Stimulated activated CD4-positive, alpha-beta T cell treated with anti-CD3 and anti-CD28 coated beads, Interleukin-12 subunit alpha, Interleukin-12 subunit beta, amount 100 ng/mL, for 48 hours (primary cell): ENCODE measurements around the gene PHKB.

Experiments
- DNase-seq, 3 donors: peaks; one replicate each; pipeline ENCODE4 v3.0.0-alpha.2; 2020; ENCODE audit warnings: low read depth in 2 of 3, low spot score in 1 of 3

PHKB gene

DNA sequence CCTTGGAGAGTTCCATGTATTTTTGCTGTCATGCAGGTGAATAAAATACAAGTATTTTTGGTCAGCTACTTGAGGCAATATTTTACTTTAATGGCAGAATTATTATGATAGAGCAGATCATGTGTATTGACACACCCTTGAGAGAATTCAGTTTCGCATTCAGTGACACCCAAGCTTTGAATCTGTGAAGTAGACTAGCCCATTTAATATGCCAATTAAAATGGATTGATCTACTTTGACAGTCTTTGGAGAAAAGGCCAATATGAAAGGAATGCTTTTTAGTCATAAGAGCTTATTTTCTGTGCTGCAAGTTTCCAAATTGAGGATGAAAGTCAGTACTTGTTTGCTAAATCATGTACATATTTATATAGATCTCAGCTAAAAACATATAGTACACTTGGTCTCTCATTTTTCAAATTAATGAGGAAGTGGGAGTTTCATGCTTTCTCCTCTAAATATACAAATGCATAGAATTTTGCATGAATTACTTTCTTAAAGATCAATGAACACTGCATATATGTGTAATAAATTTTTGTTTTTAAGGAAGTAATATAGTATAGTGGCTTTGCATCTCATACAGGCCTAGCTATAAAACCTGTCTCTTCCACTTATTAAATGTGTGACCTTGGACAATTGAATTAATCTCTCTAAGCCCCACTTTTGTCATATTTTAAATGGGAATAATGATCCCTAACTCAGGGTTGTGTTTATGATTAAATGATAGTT, 161.5 kb downstream of the PHKB start:
- no peak for DNase-seq

DNA sequence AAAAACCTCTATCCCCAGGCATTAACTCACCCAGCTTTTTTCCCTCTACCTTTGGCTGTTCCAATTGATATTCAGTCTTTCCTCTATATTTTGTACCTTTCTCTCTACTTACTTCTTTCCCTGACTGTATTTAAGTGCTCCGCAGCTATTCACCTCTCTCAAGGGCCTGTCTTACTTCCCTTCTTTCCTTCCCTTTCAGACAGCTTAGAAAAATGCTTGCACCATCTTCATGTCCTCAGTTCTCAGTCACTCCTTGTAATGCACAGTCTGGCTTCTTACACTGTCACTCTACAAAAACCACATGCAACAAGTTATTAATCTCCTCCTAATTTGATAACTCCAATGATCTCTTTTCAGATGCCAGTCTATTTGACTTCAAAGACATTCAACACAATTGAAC, 163.4 kb downstream of the PHKB start:
- DNase-seq = no peak

DNA sequence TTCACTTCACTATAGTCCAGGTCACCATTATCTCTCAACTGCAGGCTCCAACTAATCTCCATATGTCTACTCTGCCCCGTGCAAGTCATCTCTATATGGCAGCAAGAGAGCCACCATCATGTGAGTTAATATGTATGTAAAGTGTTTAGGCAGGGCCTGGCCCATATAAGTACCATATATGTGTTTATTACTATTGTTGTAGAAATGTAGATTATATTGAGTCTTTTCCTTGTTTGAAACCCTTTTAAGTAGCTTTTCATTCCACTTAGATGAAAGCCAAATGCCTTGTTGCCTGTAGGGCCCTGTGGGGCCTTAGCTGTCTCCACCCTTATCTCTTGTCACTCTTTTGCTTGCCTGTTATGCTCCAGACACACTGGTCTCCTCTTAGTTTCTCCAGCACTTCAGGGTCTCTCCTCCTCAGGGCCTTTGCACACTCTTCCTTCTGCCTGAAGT, 164.0 kb downstream of the PHKB start:
- DNase-seq = no peak

DNA sequence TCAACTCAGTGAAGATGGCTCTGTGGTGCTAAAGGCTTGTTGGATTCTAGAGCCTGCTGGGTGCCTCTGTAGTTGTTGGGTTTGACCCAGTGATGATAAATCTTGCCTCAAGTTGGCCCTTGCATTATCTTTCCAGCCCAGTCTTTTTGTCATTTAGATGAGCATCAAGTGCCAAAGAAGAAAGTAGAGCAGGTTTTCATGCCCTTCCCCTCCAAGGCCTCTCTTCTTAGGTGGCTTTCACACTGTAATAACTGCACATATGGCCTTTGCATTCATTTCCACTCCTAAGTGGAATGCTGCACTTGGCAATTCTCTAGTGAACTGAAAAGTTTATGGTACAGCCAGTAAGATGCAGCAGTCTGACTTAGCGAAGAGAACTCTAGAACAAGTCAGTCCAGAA, 165.1 kb downstream of the PHKB start:
- no peak for DNase-seq

DNA sequence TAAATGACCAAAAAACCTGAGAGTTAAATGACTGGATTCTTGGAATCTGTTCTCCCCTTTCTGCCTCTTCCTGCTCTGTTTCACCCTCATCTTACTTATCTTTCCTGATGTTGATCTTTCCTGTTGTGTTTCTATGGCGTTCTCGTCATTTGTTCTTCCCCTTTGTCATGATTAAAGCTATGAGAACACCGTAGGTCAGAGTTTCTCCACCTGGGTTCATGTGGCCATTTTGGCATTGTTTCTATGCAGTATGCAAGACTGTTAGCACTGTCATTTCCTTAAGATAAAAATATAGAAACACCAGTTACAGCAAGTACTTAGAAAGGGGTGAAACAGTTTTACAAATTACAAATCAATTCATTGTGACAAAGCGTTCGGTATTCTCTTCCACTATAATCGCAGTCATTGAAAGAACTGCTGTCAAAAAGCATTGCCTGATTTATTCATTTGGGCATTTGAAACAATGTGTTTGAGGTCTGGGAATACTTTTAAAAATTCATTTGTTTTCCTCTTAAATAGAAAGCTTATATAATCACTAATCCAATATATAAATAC, 166.0 kb downstream of the PHKB start:
- no peak for DNase-seq

DNA sequence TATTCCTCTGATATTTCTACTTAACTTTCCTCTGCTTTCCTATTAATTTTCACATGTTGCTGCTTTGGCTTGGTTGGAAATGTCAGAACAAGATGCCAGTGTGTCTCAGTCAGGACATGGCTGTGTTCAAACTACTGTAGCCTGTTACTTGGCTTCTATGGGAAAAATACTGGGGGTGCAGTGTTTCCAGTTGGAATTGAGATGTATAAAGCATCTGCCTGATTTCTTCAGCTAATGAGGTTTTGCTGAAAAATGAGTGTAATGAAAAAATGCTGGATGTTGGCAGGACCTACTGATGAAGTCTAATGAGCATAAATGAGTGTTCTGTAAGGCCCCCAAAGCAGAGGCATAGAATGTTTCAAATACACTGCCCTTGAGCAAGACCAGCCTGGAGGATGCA, 166.6 kb downstream of the PHKB start:
- no peak for DNase-seq

DNA sequence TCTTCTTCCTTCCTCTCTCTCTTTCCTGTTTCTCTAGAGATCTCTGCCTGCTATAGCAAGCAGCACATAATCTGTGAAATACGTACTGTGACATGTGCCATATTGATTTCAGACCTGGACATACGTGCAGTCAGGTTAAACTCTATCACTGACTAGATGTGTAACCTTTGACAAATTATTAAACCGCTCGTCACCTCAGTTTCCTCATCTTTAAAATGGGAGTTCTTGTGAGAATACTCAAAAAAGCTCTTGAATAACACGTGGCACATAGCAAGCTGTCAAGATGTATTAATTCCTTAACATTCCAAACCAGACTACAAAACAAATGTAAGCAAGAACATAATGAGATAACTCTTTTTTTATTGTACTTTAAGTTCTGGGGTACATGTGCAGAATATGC, 170.0 kb downstream of the PHKB start:
- DNase-seq = no peak

DNA sequence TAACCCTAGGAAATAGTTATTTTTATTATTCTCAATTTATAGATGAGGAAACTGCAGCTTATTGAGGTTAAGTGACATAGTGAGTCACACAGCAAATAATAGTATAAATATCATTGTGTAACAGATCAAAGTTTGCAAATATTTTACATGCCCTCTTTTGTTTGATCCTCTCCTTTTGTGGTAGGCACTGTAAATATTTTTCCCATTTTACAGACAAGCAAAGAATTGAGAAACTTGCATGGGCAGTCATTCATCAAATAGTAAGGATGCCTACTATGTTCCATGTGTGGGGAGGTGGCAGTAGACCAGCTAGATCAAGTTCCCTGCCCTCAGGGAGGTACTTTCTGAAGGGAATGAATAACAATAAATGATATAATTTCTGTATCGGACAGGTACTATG, 173.0 kb downstream of the PHKB start:
- no peak for DNase-seq

DNA sequence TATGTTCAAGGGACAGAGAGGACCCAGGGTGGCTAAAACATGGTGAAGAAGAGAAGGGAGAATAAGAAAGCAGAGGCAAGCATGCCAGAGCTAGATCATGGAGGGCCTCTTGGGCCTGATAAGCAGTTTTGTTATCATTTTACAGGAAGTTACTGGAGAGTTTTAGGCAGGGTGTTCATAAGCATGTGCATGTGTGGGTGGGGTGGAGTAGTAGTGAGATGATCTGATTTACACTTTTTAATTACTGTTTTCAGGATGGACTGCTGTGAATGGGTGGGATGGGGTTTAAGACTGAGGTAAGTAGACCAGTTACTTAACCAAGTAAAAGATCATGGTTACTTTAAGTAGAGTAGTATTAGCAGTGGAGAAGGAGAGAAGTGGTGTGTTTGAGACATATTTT, 173.6 kb downstream of the PHKB start:
- DNase-seq = no peak

DNA sequence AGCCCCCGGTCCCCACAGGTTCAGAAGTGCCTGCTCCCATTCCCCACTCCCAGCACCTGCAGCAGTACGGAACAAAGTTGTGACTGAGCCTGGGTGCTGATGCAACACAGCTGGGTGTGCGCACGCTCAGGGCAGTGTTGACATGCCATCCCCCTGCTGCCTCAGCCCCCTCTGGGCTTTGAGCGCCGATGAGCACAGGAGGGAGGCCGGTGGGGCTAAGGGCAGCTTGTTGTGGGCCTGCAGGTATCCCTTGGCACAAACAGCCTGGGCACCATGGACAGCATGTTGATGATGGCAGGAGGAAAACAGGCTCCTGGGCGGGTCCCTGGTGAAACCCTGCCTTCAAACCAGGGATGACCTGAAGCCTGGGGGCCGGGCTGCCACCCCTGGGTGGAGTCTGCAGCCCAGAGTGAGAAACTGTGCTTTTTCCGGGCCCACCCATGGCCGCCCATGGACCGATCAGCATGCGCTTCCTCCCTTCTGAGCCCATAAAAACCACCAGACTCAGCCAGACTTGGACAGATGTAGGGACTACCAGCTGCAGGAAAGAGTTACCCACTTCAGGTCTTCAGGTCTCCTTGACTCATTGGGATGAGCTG, 175.5 kb downstream of the PHKB start:
- DNase-seq = no peak

DNA sequence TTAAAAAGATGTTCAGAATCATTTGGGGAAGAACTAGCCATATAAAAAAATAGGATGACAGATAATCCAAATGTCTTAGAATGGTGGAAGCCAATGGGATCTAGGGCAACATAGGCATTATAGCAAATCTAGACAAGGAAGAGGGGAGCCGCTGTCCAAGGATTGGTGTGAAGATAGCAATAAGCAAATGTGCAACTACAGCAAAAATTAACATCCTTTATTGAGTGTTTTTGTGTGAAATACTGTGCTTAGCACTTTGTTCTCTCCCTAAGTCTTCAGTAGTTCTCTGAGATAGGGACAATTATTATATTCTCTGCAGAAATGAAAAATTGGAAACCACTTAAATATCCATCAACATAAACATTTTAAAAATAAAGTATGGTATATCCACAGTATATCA, 177.0 kb downstream of the PHKB start:
- DNase-seq = no peak

DNA sequence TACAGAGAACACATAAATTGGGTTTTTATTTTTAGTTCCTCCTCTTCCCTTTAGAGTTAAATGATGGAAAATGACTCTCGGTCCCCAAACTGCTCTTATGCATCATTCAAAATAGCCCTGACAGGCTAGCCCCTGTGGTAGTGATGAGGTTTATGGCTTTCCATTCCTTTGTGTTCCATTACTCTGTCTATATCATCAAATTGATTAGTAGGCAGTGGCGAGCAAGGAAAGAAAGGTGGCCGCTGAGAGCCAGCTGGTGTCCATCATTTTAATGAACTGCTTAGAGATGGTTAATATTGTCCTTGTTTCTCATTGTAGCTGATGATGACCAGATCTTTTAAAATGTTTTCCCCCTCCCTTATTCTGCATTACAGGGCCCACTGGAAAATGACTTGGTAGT, 179.5 kb downstream of the PHKB start:
- no peak for DNase-seq

DNA sequence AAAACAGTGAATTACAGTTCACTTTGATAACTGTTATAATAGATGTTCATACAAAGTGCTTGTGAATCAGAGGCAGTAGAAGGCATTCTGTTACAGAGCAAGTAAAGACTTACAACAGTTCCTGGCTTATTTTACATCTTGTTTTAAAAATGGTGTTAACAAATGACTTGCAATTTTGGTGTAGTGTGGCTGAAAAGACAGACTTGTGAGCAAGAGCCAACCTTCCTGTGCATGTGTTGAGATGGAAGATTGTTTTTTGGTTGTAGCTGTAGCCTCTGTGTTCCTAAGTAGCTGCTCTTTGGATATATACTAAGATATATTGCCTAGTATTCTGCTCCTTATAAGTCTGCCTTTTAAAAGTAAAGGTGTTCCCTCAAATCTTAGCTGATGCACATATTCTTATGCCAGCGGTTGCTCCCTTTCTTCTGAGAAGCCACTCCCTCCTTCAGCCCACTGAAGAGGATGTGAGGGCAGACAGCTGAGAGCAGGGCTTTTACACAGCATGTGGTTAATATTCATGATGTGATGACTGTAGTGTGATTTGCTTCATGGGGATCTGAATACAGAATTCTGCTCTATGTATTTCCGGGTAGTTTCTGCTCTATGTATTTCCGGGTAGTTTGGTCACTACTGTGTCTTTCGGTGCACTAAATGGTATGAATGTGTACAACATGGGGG, 182.3 kb downstream of the PHKB start:
- DNase-seq = no peak

DNA sequence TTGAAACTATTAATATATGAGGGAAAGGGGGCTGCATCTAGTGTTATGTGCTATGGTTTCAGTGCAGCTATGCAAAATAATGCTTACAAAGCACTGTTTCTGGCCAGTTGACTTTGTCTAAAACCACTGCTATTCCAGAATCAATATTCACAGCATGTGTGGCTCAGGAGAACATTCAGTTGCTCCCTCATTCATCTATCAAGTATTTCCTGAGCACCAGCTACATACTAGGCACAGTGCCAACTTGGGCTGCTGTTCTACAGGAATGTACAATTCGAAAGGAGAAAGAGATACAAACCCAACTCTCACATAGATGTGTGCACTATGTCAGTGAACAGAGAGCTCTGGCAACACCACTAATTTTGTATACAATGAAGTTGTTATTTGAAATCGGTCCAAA, 183.0 kb downstream of the PHKB start:
- no peak for DNase-seq

DNA sequence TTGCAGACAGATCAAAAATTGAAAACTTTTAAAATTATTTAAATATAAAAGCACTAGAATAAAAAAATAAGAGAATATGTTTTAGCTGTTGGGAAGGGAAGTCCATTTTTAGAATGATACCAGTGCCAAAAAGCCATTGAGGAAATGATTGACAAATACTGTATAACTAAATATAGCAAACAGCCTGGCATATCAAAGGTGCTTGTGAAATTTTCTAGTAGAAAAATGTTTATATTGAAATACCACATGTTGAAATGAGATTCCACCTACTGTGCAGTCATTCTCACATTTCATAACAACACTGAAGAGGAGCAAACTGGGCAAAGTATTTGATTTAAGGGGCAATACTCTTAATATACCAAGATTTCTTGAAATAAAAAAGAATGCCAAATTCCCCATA, 183.5 kb downstream of the PHKB start:
- no peak for DNase-seq

DNA sequence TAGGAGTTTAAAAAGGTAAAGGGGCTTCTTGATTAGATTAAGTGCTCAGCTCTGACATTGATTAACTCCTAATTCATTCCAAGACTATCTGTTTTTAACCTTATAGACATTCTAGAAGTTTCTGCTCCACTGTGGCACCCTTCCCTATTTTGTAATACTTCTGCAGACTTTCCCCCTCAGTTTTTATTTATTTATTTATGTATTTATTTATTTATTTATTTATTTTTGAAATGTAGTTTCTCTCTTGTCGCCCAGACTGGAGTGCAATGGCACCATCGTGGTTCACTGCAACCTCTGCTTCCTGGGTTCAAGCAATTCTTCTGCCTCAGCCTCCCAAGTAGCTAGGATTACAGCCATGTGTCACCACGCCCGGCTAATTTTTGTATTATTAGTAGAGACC, 185.8 kb downstream of the PHKB start:
- DNase-seq = no peak

DNA sequence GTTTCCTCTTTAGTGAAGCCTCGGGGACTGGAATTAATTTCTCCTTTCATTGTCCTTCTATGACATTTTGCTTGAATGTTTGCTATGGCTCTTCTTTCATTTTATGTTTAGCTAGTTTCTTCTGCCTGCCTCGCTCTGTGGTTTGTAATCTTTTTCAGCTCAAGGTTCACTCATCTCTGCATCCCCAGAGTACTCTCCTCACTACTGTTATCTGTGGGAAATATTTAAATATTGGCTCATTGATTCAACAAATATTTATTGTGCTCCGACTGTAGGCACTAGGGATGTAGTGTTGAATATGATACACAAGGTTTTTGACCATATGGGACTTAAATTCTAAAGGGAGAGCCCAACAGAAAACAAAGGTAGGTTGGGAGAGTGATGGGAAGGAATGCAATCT, 195.9 kb downstream of the PHKB start:
- no peak for DNase-seq

DNA sequence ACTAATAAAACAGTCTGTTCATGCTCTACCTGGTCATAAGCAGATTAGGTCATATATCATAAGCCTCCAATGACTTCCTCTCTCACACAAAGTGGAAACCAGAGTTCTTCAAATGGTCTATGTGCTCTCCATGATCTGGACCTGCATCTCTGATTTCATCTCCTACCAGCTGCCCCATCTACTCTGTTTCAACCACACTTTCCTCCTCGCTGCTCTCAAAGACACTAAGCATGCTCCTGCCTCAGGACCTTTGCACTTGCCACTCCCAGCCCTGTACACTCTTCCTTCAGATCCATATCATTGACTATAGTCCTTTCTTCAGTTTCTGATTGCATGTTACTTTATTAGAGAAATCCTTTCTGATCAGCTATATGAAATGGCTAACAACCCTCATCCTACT, 196.8 kb downstream of the PHKB start:
- DNase-seq = no peak

DNA sequence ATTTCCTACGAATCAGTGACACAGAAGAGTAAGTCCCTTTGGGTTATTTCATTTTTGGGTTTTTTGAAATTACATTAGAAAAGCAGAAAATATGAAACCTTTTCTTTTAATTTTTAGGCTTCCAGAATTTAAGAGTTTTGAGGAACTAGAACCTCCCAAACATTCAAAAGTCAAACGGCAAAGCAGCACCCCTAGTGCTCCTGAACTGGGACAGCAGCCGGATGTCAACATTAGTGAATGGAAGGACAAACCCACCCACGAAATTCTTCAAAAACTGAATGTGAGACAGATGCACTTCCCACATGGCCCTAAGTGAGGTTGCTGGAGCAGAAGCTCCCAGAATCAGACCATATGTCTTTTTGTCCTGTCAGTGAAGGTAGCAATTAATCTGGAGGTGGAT, 199.4 kb downstream of the PHKB start:
- DNase-seq = no peak

DNA sequence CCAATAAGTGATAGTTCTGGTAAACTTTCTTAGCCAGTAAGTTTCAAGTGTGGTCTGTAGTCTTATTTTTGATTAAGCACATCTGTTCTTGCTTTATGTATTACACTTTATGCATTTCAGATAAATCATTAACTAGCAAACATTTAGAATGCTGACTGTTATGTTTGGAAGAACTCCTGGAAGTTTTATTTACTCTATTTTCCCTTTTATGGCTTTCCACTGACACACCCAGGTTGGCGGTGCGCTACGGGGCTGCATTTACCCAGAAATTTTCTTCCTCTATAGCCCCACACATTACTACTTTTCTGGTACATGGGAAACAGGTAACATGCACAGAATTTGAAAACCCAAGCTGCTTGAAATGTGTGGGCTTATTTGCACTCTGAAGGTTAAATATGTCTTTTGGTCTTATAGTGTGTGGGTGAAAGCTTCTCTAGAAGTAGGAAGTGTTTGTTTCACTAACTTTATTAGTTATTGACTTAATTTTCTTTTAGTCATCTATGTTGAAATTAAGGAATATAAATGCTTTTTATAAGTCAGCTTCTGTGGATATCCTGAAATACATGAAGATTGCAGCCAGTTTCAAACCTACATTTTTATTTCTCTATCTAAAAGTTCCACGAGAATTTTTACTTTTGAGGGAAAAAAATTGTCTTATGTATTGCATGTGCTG, 203.7 kb downstream of the PHKB start:
- no peak for DNase-seq

DNA sequence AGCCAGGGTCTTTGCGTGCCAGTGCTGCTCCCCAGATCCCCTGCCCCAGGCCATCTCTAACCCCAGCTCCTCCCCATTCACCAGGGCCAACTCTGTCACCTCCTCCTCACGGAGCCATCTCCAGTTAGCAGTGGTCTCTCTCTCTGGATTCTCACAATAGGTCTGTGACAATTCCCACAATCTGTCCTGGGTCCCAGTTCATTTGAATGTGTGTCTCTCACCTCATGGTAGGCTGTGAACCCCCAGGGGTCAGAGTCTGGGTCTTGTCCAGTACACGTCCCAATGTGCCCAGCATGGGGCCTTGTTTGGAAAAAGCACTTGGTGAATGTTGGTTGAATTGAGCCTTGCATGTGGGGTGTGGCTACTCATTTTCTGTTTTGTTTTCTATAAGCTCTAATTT, 205.3 kb downstream of the PHKB start:
- DNase-seq = no peak

DNA sequence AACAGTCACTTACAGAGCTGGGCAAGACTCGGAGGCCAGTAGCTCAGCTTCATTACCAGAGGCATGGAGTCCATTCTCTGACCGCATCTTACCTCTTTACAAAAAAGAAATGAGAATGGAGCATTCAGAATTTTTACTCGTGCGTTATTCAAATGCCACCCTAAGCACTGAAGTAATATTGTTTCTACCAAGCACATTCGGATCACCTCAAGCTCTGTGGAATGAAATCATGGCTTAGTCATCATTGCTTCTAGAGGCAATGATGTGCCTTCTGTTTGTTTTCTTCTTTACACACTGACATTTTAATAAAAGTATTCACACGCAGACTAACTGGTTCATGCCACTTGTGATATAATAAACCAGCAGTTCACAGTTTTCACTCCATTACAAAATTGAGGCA, 206.8 kb downstream of the PHKB start:
- no peak for DNase-seq
